H1 (cell line): Measurements from ENCODE around the gene ACKR3. TPM values are rescaled to one million over a fixed set of nuclear protein-coding genes. Genes with fewer than 3 reads are reported as not detected.

Source experiments
- CTCF ChIA-PET: fragments of 300-600 bp; sonication (Branson Sonifier 250); formaldehyde crosslinking; loops from one replicate; lab custom pipeline; 2021; ENCODE audit not compliant: partially characterized antibody; lab: Charles Lee
- POLR2A ChIA-PET: fragments of 300-600 bp; sonication (Branson Sonifier 250); formaldehyde crosslinking; loops from one replicate; lab custom pipeline; 2021; ENCODE audit warnings: inconsistent platforms; ENCODE audit not compliant: partially characterized antibody; lab: Charles Lee
- DNase-seq, 2 experiments: peaks; one replicate each; pipeline versions ENCODE4 v3.0.0 to v3.0.0-alpha.2; 2010 to 2022; ENCODE audit warnings: low spot score in 2 of 2, low read depth in 1 of 2, mixed read lengths in 1 of 2
- FAIRE-seq: peaks from 2 replicates; lab custom pipeline; 2011; peaks lifted over from hg19 to GRCh38; lab: Jason Lieb, UNC
- H2AFZ ChIP-seq: 2 replicates; pipeline ENCODE4 v1.8.1; 2012; ENCODE audit warnings: low read length, inconsistent platforms
- H2AK5ac ChIP-seq: 2 replicates; pipeline ENCODE4 v1.6.1; 2013; ENCODE audit warnings: low read depth, low read length
- H2BK120ac ChIP-seq: replicated peaks from 2 replicates; pipeline ENCODE3; 2013; ENCODE audit warnings: low read depth, low read length, inconsistent platforms
- H2BK12ac ChIP-seq: 2 replicates; pipeline ENCODE4 v1.6.1; 2013; ENCODE audit warnings: low read depth, low read length
- H2BK15ac ChIP-seq: 2 replicates; pipeline ENCODE4 v1.6.1; 2013; ENCODE audit warnings: low read length
- H2BK20ac ChIP-seq: 2 replicates; pipeline ENCODE4 v1.6.1; 2013; ENCODE audit warnings: low read length
- H2BK5ac ChIP-seq: 2 replicates; pipeline ENCODE4 v1.6.1; 2013; ENCODE audit warnings: low read depth, low read length
- H3K14ac ChIP-seq: 2 replicates; pipeline ENCODE4 v1.6.1; 2013; ENCODE audit warnings: inconsistent platforms; ENCODE audit not compliant: insufficient read length
- H3K18ac ChIP-seq: 2 replicates; pipeline ENCODE4 v1.6.1; 2013; ENCODE audit warnings: low read length; ENCODE audit errors: extremely low read depth
- H3K23ac ChIP-seq: 2 replicates; pipeline ENCODE4 v1.6.1; 2013; ENCODE audit warnings: inconsistent platforms; ENCODE audit not compliant: insufficient read length
- H3K23me2 ChIP-seq: 2 replicates; pipeline ENCODE4 v1.6.1; 2013; ENCODE audit warnings: low read depth, low read length
- H3K27ac ChIP-seq: 2 replicates; pipeline ENCODE4 v1.6.1; 2011; ENCODE audit warnings: low read depth, low read length, inconsistent platforms
- H3K27me3 ChIP-seq, 4 experiments: replicated peaks in 1 of 4; 1 replicate in 1 of 4; 2 replicates in 3 of 4; pipeline versions ENCODE4 v1.6.1 to v1.8.1; 2011 to 2013; ENCODE audit warnings: low read length in 3 of 4, mild to moderate bottlenecking in 3 of 4, inconsistent platforms in 2 of 4, mixed read lengths in 2 of 4, moderate library complexity in 1 of 4; ENCODE audit not compliant: control insufficient read depth in 3 of 4, insufficient read depth in 3 of 4; ENCODE audit errors: extremely low read depth in 1 of 4
- H3K36me3 ChIP-seq, 4 experiments: 2 replicates each; pipeline versions ENCODE4 v1.6.1 to v1.8.1; 2011 to 2013; ENCODE audit warnings: mild to moderate bottlenecking in 4 of 4, low read length in 3 of 4, moderate library complexity in 2 of 4, control low read depth in 1 of 4, inconsistent platforms in 1 of 4; ENCODE audit not compliant: insufficient read depth in 4 of 4, control insufficient read depth in 2 of 4
- H3K4ac ChIP-seq: replicated peaks from 2 replicates; pipeline ENCODE3; 2013; ENCODE audit warnings: low read length, low read depth, mixed read lengths, inconsistent platforms; ENCODE audit not compliant: insufficient read length
- H3K4me1 ChIP-seq, 4 experiments: replicated peaks in 1 of 4; 1 replicate in 1 of 4; 2 replicates in 3 of 4; pipeline versions ENCODE4 v1.6.1 to v1.8.1; 2011 to 2013; ENCODE audit warnings: low read length in 3 of 4, inconsistent platforms in 2 of 4, mixed read lengths in 1 of 4; ENCODE audit not compliant: insufficient read depth in 4 of 4, control insufficient read depth in 3 of 4
- H3K4me2 ChIP-seq, 2 experiments: 2 replicates each; pipeline versions ENCODE4 v1.6.1 to v1.8.1; 2011 to 2013; ENCODE audit warnings: low read depth in 2 of 2, low read length in 2 of 2, control low read depth in 1 of 2, inconsistent platforms in 1 of 2, mild to moderate bottlenecking in 1 of 2; ENCODE audit not compliant: insufficient read depth in 1 of 2
- H3K4me3 ChIP-seq, 4 experiments: fragments of 200-600, 300-600 bp in 1 of 4; sonication (generic), shearing (Covaris generic), sonication (Bioruptor Twin) in 1 of 4; 2 replicates each; pipeline versions ENCODE4 v1.5.1 to v1.8.1; 2011 to 2016; ENCODE audit warnings: low read length in 4 of 4, low read depth in 3 of 4, control low read depth in 2 of 4, inconsistent platforms in 2 of 4, mild to moderate bottlenecking in 2 of 4, mixed read lengths in 1 of 4, moderate library complexity in 1 of 4; ENCODE audit not compliant: insufficient read depth in 2 of 4; ENCODE audit errors: extremely low read depth in 1 of 4
- H3K56ac ChIP-seq: replicated peaks from 2 replicates; pipeline ENCODE3; 2013; ENCODE audit warnings: low read depth, mild to moderate bottlenecking, mixed read lengths, low read length, inconsistent platforms; ENCODE audit not compliant: insufficient read length
- H3K79me1 ChIP-seq: 2 replicates; pipeline ENCODE4 v1.6.1; 2013; ENCODE audit warnings: low read depth, low read length, control low read depth
- H3K79me2 ChIP-seq, 2 experiments: 2 replicates each; pipeline versions ENCODE4 v1.6.1 to v1.8.1; 2012 to 2013; ENCODE audit warnings: low read length in 2 of 2, mild to moderate bottlenecking in 2 of 2, inconsistent platforms in 1 of 2; ENCODE audit not compliant: insufficient read depth in 2 of 2, control insufficient read depth in 1 of 2
- H3K9ac ChIP-seq, 4 experiments: replicated peaks in 1 of 4; 1 replicate in 1 of 4; 2 replicates in 3 of 4; pipeline versions ENCODE4 v1.6.1 to v1.8.1; 2011 to 2013; ENCODE audit warnings: low read depth in 3 of 4, low read length in 3 of 4, control low read depth in 2 of 4, mild to moderate bottlenecking in 2 of 4, moderate library complexity in 2 of 4, inconsistent platforms in 1 of 4; ENCODE audit errors: extremely low read depth in 1 of 4
- H3K9me3 ChIP-seq, 2 experiments: 2 replicates each; pipeline versions ENCODE4 v1.6.1 to v1.8.1; 2012 to 2013; ENCODE audit warnings: mild to moderate bottlenecking in 2 of 2, moderate library complexity in 2 of 2, control low read depth in 1 of 2, inconsistent platforms in 1 of 2, low read depth in 1 of 2, low read length in 1 of 2, mixed read lengths in 1 of 2; ENCODE audit not compliant: insufficient read depth in 2 of 2
- H4K20me1 ChIP-seq, 2 experiments: replicated peaks in 1 of 2; 2 replicates each; pipeline versions ENCODE3 to v1.8.1; 2011 to 2013; ENCODE audit warnings: inconsistent platforms in 2 of 2, low read length in 2 of 2, mild to moderate bottlenecking in 1 of 2; ENCODE audit not compliant: insufficient read depth in 2 of 2, control insufficient read depth in 1 of 2
- H4K5ac ChIP-seq: 2 replicates; pipeline ENCODE4 v1.6.1; 2013; ENCODE audit warnings: low read length, low read depth, mixed read lengths, inconsistent platforms; ENCODE audit not compliant: insufficient read length
- H4K8ac ChIP-seq: 2 replicates; pipeline ENCODE4 v1.8.0; 2013; ENCODE audit warnings: mild to moderate bottlenecking, moderate library complexity, low read length, inconsistent platforms; ENCODE audit not compliant: insufficient read depth; ENCODE audit errors: extremely low read depth
- H4K91ac ChIP-seq: replicated peaks from 2 replicates; pipeline ENCODE3; 2013; ENCODE audit warnings: low read length, mixed read lengths, inconsistent platforms; ENCODE audit not compliant: insufficient read length
- GTF2F1 ChIP-seq: IDR thresholded peaks from 2 replicates; pipeline ENCODE4 v1.6.1; 2012; ENCODE audit warnings: low read depth, low read length, improper control_type of control experiment, borderline replicate concordance
- JUND ChIP-seq: IDR thresholded peaks from 2 replicates; pipeline ENCODE4 v1.6.1; 2011; ENCODE audit warnings: mild to moderate bottlenecking, improper control_type of control experiment, low read length
- MAFK ChIP-seq: IDR thresholded peaks from 2 replicates; pipeline ENCODE4 v1.6.1; 2012; ENCODE audit warnings: low read depth, mild to moderate bottlenecking, improper control_type of control experiment, low read length
- MAX ChIP-seq: IDR thresholded peaks from 2 replicates; pipeline ENCODE4 v1.6.1; 2012; ENCODE audit warnings: inconsistent platforms
- POLR2AphosphoS5 ChIP-seq: IDR thresholded peaks from 2 replicates; pipeline ENCODE4 v1.6.1; 2011; ENCODE audit warnings: low read depth, low read length
- RNF2 ChIP-seq: fragments of 200-900, 300-1000 bp; sonication (generic); IDR thresholded peaks from 2 replicates; pipeline ENCODE4 v1.7.1; 2016; ENCODE audit warnings: borderline replicate concordance, low read depth, mild to moderate bottlenecking, antibody characterized with exemption, low read length; ENCODE audit not compliant: poor library complexity, severe bottlenecking; ENCODE audit errors: missing control alignments
- SP1 ChIP-seq: IDR thresholded peaks from 2 replicates; pipeline ENCODE4 v1.6.1; 2011; ENCODE audit warnings: low read depth, low read length
- SUZ12 ChIP-seq: fragments of 200-600 bp; sonication (generic); IDR thresholded peaks from 2 replicates; pipeline ENCODE4 v1.6.1; 2012; ENCODE audit warnings: mild to moderate bottlenecking, inconsistent platforms, low read length, moderate library complexity, mixed read lengths
- TAF7 ChIP-seq: optimal IDR thresholded peaks from 2 replicates; pipeline ENCODE3; 2011; ENCODE audit warnings: low read depth, mild to moderate bottlenecking, inconsistent platforms, low read length, moderate library complexity, borderline replicate concordance
- WGBS, 2 experiments: shearing (Covaris generic) in 1 of 2; methylation state at CpG; one replicate each; pipeline versions ENCODE4 v1.1.6 to v1.1.7; 2013 to 2015; ENCODE audit warnings: low lambda C conversion rate in 2 of 2, mixed read lengths in 2 of 2, inconsistent platforms in 1 of 2, low coverage in 1 of 2, missing lambda C conversion rate in 1 of 2; ENCODE audit not compliant: insufficient replicate concordance in 2 of 2, insufficient coverage in 1 of 2, insufficient read length in 1 of 2; ENCODE audit errors: extremely low coverage in 1 of 2, missing lambda C conversion rate in 1 of 2; 5-methylcytosine and 5-hydroxymethylcytosine counted together
- polyA plus RNA-seq, 7 experiments: library from polyadenylated mRNA; depleted of rRNA in 3 of 7; stranded (reverse) in 5 of 7; unstranded in 2 of 7; fragments of >200 nt in 5 of 7; fragments of 200-250 nt in 2 of 7; gene quantifications; 1 replicate in 5 of 7; 2 replicates in 1 of 7; 4 replicates in 1 of 7; pipeline versions ENCODE4 v1.2.1 to v1.2.3, GENCODE V29; 2011 to 2013; ENCODE audit warnings: missing spikeins in 2 of 7, mixed read lengths in 2 of 7
- total RNA-seq: library from RNA; stranded (reverse); fragmentation: NEBNext Ultra II Directional; extraction: Animal tissue kit (Norgen Biotek cat#: 25700); gene quantifications from 2 replicates; pipeline ENCODE4 v1.2.1, GENCODE V29; 2021
- TF ChIP-seq, protein P1 (sequence below): IDR thresholded peaks from 2 replicates; pipeline ENCODE4 v1.6.1; 2012; ENCODE audit warnings: inconsistent platforms
- TF ChIP-seq, protein P2 (sequence below): IDR thresholded peaks from 2 replicates; pipeline ENCODE4 v1.6.1; 2012; ENCODE audit warnings: low read length, inconsistent platforms

The ACKR3 gene
- total and polyA plus RNA-seq, 2 of the 8 experiments (the other 6 are each of a cell fraction or from before 2014, with no cell fraction given): 1.4 to 24.4 TPM

DNA sequence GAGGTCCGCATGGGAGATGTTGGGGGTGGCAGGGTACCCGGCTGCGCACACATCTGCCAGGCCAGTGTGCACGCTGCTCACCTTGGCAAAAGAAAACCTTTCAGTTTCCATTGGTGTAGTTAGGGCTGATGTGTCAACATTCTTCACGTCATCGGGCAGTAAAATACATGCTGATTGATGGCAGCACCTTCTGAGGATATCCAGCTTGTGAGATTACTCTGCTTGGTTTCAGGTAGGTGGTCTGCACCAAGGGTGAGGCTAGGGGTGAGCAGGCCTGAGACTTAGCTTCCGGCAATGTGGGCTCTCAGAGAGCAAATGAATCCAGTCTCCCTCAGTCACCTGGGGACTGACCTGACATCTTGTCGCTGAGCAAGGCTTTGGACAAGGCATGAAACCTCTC is 19.3 kb upstream of the ACKR3 start:
- Histone ChIP-seq H2BK15ac (no peak overlapping the region), H3K23ac (no peak overlapping the region), H3K36me3 (no peaks in the 10 kb centered on the region), H2BK5ac (no peak overlapping the region), H4K5ac (no peak overlapping the region), H4K8ac (no peak overlapping the region; the same call in 1 of the 2 replicates), H3K9ac (no peak overlapping the region), H4K20me1 (no peaks in the 10 kb centered on the region), H3K79me1 (no peaks in the 10 kb centered on the region), H3K23me2 (no peaks in the 10 kb centered on the region; the same call in 1 of the 2 replicates), H3K18ac (no peak overlapping the region), H2BK120ac (no peak overlapping the region), H2AK5ac (no peak overlapping the region), H3K4me1 (peaks cover 4 to 14% (median 8%) of the 10 kb centered on the region in 4 experiments; a peak in 5 of 7 replicates), H3K4ac (no peak overlapping the region), H3K9me3 (peaks cover 4% of the 10 kb centered on the region in 2 experiments; a peak in 2 of 4 replicates), H2AFZ (no peak overlapping the region), H3K79me2 (no peaks in the 10 kb centered on the region), H3K4me2 (no peak overlapping the region), H2BK12ac (peak overlapping the region; percentile 53; the same call in 1 of the 2 replicates), H3K14ac (no peak overlapping the region), H3K27me3 (no peaks in the 10 kb centered on the region), H3K4me3 (no peak overlapping the region), H3K27ac (no peak overlapping the region), H4K91ac (no peak overlapping the region), H2BK20ac (peak overlapping the region; percentile 1; the same call in 1 of the 2 replicates), H3K56ac (no peak overlapping the region)
- ChIA-PET CTCF (interaction anchor here (1.0 to 1.4 kb wide), 4 partner anchors 12 to 37 kb away, joined by 3 to 6 read pairs (median 4); no protein-coding TSS in a partner anchor), POLR2A (no interaction called here)
- FAIRE-seq (no peak), DNase-seq (no peak)
- WGBS, 2 experiments: 97% methylated on average over 8 of the region's 8 CpGs; no CpG with 5 or more reads in 1 of the 2 experiments
- TF ChIP-seq POLR2AphosphoS5 (no peak), SP1 (no peak), TAF7 (no peak), JUND (no peak), GTF2F1 (no peak), RNF2 (no peak), MAFK (no peak), SUZ12 (no peak), MAX (no peak)
- TF ChIP-seq, protein P1, sequence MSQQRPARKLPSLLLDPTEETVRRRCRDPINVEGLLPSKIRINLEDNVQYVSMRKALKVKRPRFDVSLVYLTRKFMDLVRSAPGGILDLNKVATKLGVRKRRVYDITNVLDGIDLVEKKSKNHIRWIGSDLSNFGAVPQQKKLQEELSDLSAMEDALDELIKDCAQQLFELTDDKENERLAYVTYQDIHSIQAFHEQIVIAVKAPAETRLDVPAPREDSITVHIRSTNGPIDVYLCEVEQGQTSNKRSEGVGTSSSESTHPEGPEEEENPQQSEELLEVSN: no peak
- TF ChIP-seq, protein P2, sequence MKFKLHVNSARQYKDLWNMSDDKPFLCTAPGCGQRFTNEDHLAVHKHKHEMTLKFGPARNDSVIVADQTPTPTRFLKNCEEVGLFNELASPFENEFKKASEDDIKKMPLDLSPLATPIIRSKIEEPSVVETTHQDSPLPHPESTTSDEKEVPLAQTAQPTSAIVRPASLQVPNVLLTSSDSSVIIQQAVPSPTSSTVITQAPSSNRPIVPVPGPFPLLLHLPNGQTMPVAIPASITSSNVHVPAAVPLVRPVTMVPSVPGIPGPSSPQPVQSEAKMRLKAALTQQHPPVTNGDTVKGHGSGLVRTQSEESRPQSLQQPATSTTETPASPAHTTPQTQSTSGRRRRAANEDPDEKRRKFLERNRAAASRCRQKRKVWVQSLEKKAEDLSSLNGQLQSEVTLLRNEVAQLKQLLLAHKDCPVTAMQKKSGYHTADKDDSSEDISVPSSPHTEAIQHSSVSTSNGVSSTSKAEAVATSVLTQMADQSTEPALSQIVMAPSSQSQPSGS: no peak
